ENCODE results near the gene ZNF214.

ZNF214 gene

GRCh38 chr11:7020183-7020917, at the start of gene ZNF214, which contains the start of gene NLRP14:
ZNF214 (minus strand) TSS chr11:7020346; CDS start chr11:7002835, 17,511 bp downstream.
NLRP14 (plus strand) TSS chr11:7020479; CDS start chr11:7038587, 18,108 bp downstream.
- DNase-seq = no peak

GRCh38 chr11:7062534-7062933, 42.4 kb upstream of the ZNF214 start:
- DNase-seq = no peak

GRCh38 chr11:7060868-7061267, 40.7 kb upstream of the ZNF214 start:
- DNase-seq = no peak

- DNase-seq = no peak
Observed at GRCh38 chr11:7057641-7058040, 37.5 kb upstream of the ZNF214 start.

- no peak for DNase-seq
Observed at GRCh38 chr11:7056828-7057513, 36.8 kb upstream of the ZNF214 start.

DNA sequence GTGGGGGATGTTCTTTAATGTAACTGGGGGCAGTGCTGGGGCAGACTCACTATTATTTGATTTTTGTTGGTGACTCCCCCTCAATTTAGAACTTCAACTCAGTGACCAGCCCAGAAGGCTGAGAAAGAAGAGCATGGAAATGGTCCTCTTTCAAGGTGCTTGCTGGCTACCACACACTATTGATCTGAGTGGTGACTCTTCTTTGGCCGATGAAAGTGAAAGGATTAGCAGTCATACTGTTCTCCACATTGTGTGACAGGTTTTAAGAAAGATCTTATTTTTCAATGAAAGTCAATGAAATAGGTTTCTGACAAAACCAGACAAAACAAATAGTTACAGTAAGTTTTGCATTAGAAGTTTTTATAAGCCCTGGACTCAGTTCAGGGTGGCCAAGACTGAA, 30.0 kb upstream of the ZNF214 start:
- DNase-seq = no peak

DNA sequence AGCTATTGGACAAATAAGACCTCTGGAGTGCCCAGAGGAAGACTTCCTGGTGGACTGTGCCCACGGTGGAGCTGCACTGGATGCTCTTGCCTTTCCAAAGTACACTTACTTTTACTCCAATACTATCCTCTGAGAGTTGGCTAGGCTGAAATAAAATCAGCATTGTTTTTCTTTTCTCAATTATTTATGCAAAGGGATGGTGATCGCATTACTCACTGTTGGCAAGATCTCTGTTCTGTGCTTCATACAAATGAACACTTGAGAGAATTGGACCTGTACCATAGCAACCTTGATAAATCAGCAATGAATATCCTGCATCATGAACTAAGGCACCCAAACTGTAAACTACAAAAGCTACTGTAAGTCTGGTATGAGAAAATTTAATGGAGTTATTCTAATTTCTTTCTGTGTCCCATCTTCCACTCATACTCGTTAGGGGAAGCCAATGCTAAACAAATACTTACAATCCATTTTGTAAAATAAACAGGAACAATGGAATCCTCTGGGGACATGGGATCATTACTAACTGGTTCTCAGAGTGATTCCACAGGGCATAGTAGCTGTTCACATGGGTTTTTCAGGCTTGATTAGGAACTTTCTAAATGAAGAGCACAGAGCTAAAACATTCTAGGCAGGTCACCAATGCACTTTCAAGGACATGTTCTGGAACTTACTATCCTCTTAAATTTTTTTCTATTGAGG, 26.5 kb upstream of the ZNF214 start:
- DNase-seq = no peak

DNA sequence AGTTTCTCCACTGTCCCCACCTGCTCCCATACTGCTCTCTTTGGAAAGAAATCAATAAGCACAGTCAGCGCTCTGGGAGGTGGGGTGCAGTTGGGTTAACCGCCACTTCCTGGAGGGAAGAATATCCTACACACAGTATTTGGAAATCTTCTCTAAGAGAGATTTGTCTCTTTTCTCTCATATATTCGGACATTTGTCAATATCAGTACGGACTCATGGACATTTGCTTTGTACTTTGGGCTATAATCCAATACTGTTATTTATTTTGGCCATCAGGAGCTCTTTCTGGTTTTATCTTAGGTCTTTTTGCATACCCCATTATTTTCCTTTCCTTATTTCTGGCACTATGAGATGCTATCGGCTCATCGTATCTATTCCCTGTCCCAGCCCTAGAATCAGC, 13.9 kb upstream of the ZNF214 start:
- DNase-seq = no peak

GRCh38 chr11:7032692-7033091, 12.5 kb upstream of the ZNF214 start:
- no peak for DNase-seq

GRCh38 chr11:7031471-7031871, 11.3 kb upstream of the ZNF214 start:
- DNase-seq = no peak

GRCh38 chr11:7030836-7031235, 10.7 kb upstream of the ZNF214 start:
- no peak for DNase-seq

- DNase-seq = no peak
Observed at GRCh38 chr11:7028141-7028540, 8.0 kb upstream of the ZNF214 start.

DNA sequence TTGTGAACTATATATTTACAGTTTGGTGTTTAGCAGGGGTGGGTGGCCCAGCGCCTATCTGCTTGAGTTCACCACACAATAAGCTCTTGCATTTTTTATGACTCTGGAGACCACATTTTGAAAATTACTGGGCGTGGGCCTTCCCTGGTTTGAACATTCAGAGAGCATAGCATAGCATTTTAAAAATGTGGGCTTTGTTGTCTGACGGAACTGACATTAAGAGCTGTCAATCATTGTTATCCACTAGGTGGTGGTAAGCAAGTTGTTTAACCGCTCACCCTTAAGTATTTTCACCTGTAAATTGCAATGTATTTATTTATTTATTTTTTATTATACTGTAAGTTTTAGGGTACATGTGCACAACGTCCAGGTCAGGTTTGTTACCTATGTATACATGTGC, 1.2 kb upstream of the ZNF214 start:
- no peak for DNase-seq

GRCh38 chr11:7019500-7020182, 505 bp downstream of the ZNF214 start:
- DNase-seq = no peak

- no peak for DNase-seq
Observed at GRCh38 chr11:7016011-7016410, 4.1 kb downstream of the ZNF214 start.

- no peak for DNase-seq
Observed at GRCh38 chr11:7014118-7014517, 6.0 kb downstream of the ZNF214 start.

DNA sequence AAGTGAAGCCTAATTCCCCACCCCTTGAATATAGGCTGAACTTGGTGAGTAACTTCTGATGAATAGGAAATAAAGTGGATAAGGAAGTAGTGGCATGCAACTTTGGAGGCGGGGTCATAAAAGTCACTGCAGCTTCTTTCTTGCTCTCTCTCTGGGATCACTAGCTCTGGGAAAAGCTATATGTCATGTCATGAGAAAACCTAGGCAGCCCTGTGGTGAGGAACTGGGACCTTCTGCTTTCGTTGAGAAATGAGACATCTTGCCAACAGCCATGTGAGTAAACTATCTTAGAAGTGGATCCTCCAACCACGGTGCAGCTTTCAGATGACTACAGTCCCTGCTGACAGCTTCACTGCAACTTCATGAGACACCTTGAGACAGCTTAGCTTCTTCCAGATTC, 15.7 kb downstream of the ZNF214 start:
- DNase-seq = no peak

DNA sequence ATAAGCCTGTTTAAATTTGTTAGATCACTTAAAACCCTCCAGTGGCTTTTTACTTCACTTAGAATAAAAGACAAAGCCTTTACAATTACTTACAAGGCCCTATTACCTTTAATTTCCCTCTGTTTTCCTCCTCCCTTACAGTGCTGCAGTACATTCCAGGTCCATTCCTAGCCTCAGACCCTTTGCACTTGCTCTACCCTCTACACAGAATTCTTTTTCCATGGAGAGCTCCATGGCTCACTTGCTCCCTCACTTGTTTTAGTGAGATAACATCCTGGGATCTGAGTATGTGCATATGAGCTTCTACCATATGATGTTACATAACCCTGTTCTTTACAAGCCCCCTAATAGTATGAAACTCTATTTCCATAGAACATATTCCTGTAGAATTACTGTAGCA, 24.4 kb downstream of the ZNF214 start:
- no peak for DNase-seq

DNA sequence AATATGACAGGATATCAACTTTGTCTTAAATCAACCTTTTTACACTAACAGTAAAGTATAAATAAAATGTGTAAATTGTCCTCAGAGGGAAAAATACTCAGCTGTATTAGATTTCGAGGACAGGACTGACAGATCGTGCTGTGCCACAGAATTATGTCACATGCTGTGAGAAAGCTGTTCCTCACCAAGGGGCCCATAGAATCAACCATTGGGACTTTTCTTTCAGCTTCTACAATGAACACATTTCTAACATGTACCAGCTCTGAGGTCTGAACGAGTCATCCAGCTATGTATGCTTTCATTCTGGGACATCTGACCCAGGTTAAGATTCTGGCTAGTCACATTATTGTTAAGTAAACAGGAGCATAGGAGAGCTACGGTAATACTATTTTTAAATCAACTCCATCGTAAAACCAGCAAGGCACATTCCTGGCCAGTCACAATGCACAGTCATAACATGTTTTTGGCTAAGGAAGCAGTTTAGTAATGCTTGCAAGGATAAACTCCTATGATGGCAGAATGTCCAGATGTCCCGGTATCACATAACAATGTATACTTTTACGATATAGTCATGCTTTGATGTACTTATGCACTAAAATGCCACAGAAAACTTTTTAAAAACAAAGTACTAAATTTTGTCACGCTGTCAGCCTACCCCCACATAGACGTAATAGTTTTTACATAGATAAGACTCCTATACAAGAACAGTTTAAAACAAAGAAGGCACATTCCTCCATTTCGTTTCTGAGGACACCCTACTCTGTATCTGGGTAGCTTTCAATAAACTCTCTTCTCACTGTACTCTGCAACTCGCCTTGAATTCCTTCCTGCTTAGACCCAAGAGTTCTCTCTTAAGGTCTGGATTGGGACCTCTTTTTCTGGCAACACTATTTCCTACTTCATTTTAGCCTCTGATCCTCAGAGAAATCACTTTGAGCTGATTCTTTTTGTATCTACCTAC, 27.4 kb downstream of the ZNF214 start:
- DNase-seq = no peak

- no peak for DNase-seq
Observed at GRCh38 chr11:6992026-6992425, 28.1 kb downstream of the ZNF214 start.

DNA sequence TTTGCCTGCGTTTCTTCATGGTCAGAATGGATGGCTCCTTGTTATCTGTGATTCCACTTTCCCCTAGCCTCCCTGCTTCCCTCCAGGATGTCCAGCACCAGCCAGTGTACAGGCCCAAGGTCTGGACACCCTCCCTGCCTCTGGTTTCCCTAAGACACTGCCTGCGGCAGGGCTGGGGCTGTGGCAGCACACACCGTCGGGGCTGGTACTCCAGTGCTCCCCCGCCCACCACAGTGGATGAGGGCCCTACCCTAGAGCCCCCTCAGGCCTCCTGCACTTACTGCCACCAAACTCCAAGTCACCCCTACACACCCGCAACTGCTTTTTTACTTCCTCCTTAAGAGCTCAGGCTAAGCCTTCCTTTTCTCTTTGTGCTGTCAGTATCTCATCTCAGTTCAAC, 28.9 kb downstream of the ZNF214 start:
- DNase-seq = no peak

DNA sequence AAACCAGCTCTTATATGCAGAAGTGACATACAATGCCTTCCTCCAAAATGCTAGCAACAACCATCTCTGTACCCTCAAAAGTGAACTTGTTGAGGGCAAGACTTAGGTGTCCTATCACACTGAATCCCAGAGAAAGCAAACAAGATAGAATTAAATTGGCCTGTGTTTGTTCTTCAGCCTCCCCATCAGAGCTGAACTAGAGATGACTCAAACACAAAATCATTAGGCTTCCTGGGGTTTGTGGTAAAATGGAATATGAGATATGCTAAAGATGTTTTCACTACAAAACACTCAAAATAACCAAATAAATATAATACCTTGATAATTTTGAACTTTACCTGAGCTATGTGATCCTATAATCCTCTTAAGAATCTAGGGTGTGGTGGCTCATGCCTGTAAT, 31.6 kb downstream of the ZNF214 start:
- no peak for DNase-seq
